Measurements from ENCODE around the gene ASIC1.
"Not testable (repeated sequence)": the region's sequence is repeated elsewhere in the genome, so short reads cannot be mapped to it uniquely, and the experiment has no call there.

The ASIC1 gene

GRCh38 chr12:50079771-50080170 lies 22.4 kb downstream of the ASIC1 start:
- Histone ChIP-seq H3K4me3 (ENCODE audit: low read depth in 1 of 2, low read length in 2 of 2) (no peak overlapping the region), H3K27ac (ENCODE audit: low read depth, low read length) (no peak overlapping the region), H3K4me1 (ENCODE audit: insufficient read depth, low read length) (no peaks in the 10 kb centered on the region), H3K36me3 (ENCODE audit: insufficient read depth, low read length) (no peaks in the 10 kb centered on the region), H3K9ac (ENCODE audit: low read length) (no peak overlapping the region), H3K27me3 (ENCODE audit: control insufficient read depth in 1 of 2, insufficient read depth in 2 of 2, low read length in 2 of 2) (no peaks in the 10 kb centered on the region), H3K9me3 (ENCODE audit: low read length) (no peaks in the 10 kb centered on the region)

GRCh38 chr12:50081096-50081808 lies 23.9 kb downstream of the ASIC1 start:
- no peak overlapping the region for H3K4me3 ChIP-seq (ENCODE audit: low read depth in 1 of 2, low read length in 2 of 2)
- no peak overlapping the region for H3K27ac ChIP-seq (ENCODE audit: low read depth, low read length)

GRCh38 chr12:50082644-50083043 lies 25.2 kb downstream of the ASIC1 start:
- no peak overlapping the region for H3K27ac ChIP-seq (ENCODE audit: low read depth, low read length)

More at GRCh38 chr12:50081096-50081808, 23.9 kb downstream of the ASIC1 start:
- H3K9me3 ChIP-seq (ENCODE audit: low read length), result no peaks in the 10 kb centered on the region
- H3K36me3 ChIP-seq (ENCODE audit: insufficient read depth, low read length), result no peaks in the 10 kb centered on the region
- H3K27me3 ChIP-seq (ENCODE audit: control insufficient read depth in 1 of 2, insufficient read depth in 2 of 2, low read length in 2 of 2), result no peaks in the 10 kb centered on the region
- H3K9ac ChIP-seq (ENCODE audit: low read length), result no peak overlapping the region
- H3K4me1 ChIP-seq (ENCODE audit: insufficient read depth, low read length), result no peaks in the 10 kb centered on the region

GRCh38 chr12:50083301-50083700 lies 25.9 kb downstream of the ASIC1 start:
- no peaks in the 10 kb centered on the region for H3K27me3 ChIP-seq (ENCODE audit: control insufficient read depth in 1 of 2, insufficient read depth in 2 of 2, low read length in 2 of 2)
- H3K4me1 ChIP-seq (ENCODE audit: insufficient read depth, low read length), result no peaks in the 10 kb centered on the region
- peaks cover 16% of the 10 kb centered on the region for H3K36me3 ChIP-seq (ENCODE audit: insufficient read depth, low read length)
- no peaks in the 10 kb centered on the region for H3K9me3 ChIP-seq (ENCODE audit: low read length)
- no peak overlapping the region for H3K9ac ChIP-seq (ENCODE audit: low read length)
- no peak overlapping the region for H3K27ac ChIP-seq (ENCODE audit: low read depth, low read length)
- no peak overlapping the region for H3K4me3 ChIP-seq (ENCODE audit: low read depth in 1 of 2, low read length in 2 of 2)

More at GRCh38 chr12:50082644-50083043, 25.2 kb downstream of the ASIC1 start:
- Histone ChIP-seq H3K9me3 (ENCODE audit: low read length) (no peaks in the 10 kb centered on the region), H3K27me3 (ENCODE audit: control insufficient read depth in 1 of 2, insufficient read depth in 2 of 2, low read length in 2 of 2) (no peaks in the 10 kb centered on the region), H3K9ac (ENCODE audit: low read length) (no peak overlapping the region), H3K4me3 (ENCODE audit: low read depth in 1 of 2, low read length in 2 of 2) (no peak overlapping the region), H3K36me3 (ENCODE audit: insufficient read depth, low read length) (peaks cover 12% of the 10 kb centered on the region), H3K4me1 (ENCODE audit: insufficient read depth, low read length) (no peaks in the 10 kb centered on the region)

GRCh38 chr12:50084409-50084774 lies 27.0 kb downstream of the ASIC1 start:
- H3K27me3 ChIP-seq (ENCODE audit: control insufficient read depth in 1 of 2, insufficient read depth in 2 of 2, low read length in 2 of 2); H3K9me3 ChIP-seq (ENCODE audit: low read length); H3K4me1 ChIP-seq (ENCODE audit: insufficient read depth, low read length): not testable (repeated sequence)
- peak overlapping the region; percentile 93 to 98 for H3K4me3 ChIP-seq (ENCODE audit: low read depth in 1 of 2, low read length in 2 of 2)
- peak overlapping the region; percentile 90 for H3K9ac ChIP-seq (ENCODE audit: low read length)
- H3K27ac ChIP-seq (ENCODE audit: low read depth, low read length), result peak overlapping the region; percentile 95
- peaks cover 27% of the 10 kb centered on the region for H3K36me3 ChIP-seq (ENCODE audit: insufficient read depth, low read length)

GRCh38 chr12:50084775-50085614 lies 27.6 kb downstream of the ASIC1 start, which contains the start of gene SMARCD1:
TSS of gene SMARCD1 (plus strand) at chr12:50085342. CDS start at chr12:50085370, 28 bp downstream.
- H3K27me3 ChIP-seq (ENCODE audit: control insufficient read depth in 1 of 2, insufficient read depth in 2 of 2, low read length in 2 of 2), result no peaks in the 10 kb centered on the region
- peaks cover 33% of the 10 kb centered on the region for H3K36me3 ChIP-seq (ENCODE audit: insufficient read depth, low read length)
- peak within 1 kb of the TSS; percentile 95 for H3K27ac ChIP-seq (ENCODE audit: low read depth, low read length)
- peak within 1 kb of the TSS; percentile 90 for H3K9ac ChIP-seq (ENCODE audit: low read length)
- no peaks in the 10 kb centered on the region for H3K9me3 ChIP-seq (ENCODE audit: low read length)
- peak within 1 kb of the TSS; percentile 93 to 98 for H3K4me3 ChIP-seq (ENCODE audit: low read depth in 1 of 2, low read length in 2 of 2)
- H3K4me1 ChIP-seq (ENCODE audit: insufficient read depth, low read length), result no peaks in the 10 kb centered on the region

GRCh38 chr12:50085615-50086072 lies 28.2 kb downstream of the ASIC1 start:
- H3K4me1 ChIP-seq (ENCODE audit: insufficient read depth, low read length), result no peaks in the 10 kb centered on the region
- H3K4me3 ChIP-seq (ENCODE audit: low read depth in 1 of 2, low read length in 2 of 2), result peak overlapping the region; percentile 70 to 93
- H3K9ac ChIP-seq (ENCODE audit: low read length), result peak overlapping the region; percentile 61
- peaks cover 39% of the 10 kb centered on the region for H3K36me3 ChIP-seq (ENCODE audit: insufficient read depth, low read length)
- H3K27me3 ChIP-seq (ENCODE audit: control insufficient read depth in 1 of 2, insufficient read depth in 2 of 2, low read length in 2 of 2), result no peaks in the 10 kb centered on the region
- no peaks in the 10 kb centered on the region for H3K9me3 ChIP-seq (ENCODE audit: low read length)
- peak overlapping the region; percentile 95 for H3K27ac ChIP-seq (ENCODE audit: low read depth, low read length)

- H3K4me3 ChIP-seq (ENCODE audit: low read depth in 1 of 2, low read length in 2 of 2), result peak overlapping the region in 1 of 2 donors; percentile 70
- peak overlapping the region; percentile 61 for H3K9ac ChIP-seq (ENCODE audit: low read length)
- no peaks in the 10 kb centered on the region for H3K9me3 ChIP-seq (ENCODE audit: low read length)
- peaks cover 42% of the 10 kb centered on the region for H3K36me3 ChIP-seq (ENCODE audit: insufficient read depth, low read length)
- H3K27me3 ChIP-seq (ENCODE audit: control insufficient read depth in 1 of 2, insufficient read depth in 2 of 2, low read length in 2 of 2), result no peaks in the 10 kb centered on the region
- no peaks in the 10 kb centered on the region for H3K4me1 ChIP-seq (ENCODE audit: insufficient read depth, low read length)
- H3K27ac ChIP-seq (ENCODE audit: low read depth, low read length), result peak overlapping the region; percentile 95
Observed at GRCh38 chr12:50086148-50086547, 28.8 kb downstream of the ASIC1 start.

GRCh38 chr12:50087151-50087550 lies 29.8 kb downstream of the ASIC1 start:
- Histone ChIP-seq H3K9me3 (ENCODE audit: low read length) (no peaks in the 10 kb centered on the region), H3K27me3 (ENCODE audit: control insufficient read depth in 1 of 2, insufficient read depth in 2 of 2, low read length in 2 of 2) (no peaks in the 10 kb centered on the region), H3K4me3 (ENCODE audit: low read depth in 1 of 2, low read length in 2 of 2) (no peak overlapping the region), H3K36me3 (ENCODE audit: insufficient read depth, low read length) (peaks cover 52% of the 10 kb centered on the region), H3K9ac (ENCODE audit: low read length) (no peak overlapping the region), H3K4me1 (ENCODE audit: insufficient read depth, low read length) (no peaks in the 10 kb centered on the region), H3K27ac (ENCODE audit: low read depth, low read length) (no peak overlapping the region)

GRCh38 chr12:50087995-50088394 lies 30.6 kb downstream of the ASIC1 start:
- peaks cover 58% of the 10 kb centered on the region for H3K36me3 ChIP-seq (ENCODE audit: insufficient read depth, low read length)
- no peak overlapping the region for H3K4me3 ChIP-seq (ENCODE audit: low read depth in 1 of 2, low read length in 2 of 2)
- no peak overlapping the region for H3K9ac ChIP-seq (ENCODE audit: low read length)
- no peaks in the 10 kb centered on the region for H3K27me3 ChIP-seq (ENCODE audit: control insufficient read depth in 1 of 2, insufficient read depth in 2 of 2, low read length in 2 of 2)
- H3K9me3 ChIP-seq (ENCODE audit: low read length), result no peaks in the 10 kb centered on the region
- H3K27ac ChIP-seq (ENCODE audit: low read depth, low read length), result no peak overlapping the region
- no peaks in the 10 kb centered on the region for H3K4me1 ChIP-seq (ENCODE audit: insufficient read depth, low read length)

- H3K9ac ChIP-seq (ENCODE audit: low read length), result no peak overlapping the region
- no peak overlapping the region for H3K27ac ChIP-seq (ENCODE audit: low read depth, low read length)
- no peaks in the 10 kb centered on the region for H3K27me3 ChIP-seq (ENCODE audit: control insufficient read depth in 1 of 2, insufficient read depth in 2 of 2, low read length in 2 of 2)
- H3K36me3 ChIP-seq (ENCODE audit: insufficient read depth, low read length), result peaks cover 66% of the 10 kb centered on the region
- no peaks in the 10 kb centered on the region for H3K4me1 ChIP-seq (ENCODE audit: insufficient read depth, low read length)
- no peak overlapping the region for H3K4me3 ChIP-seq (ENCODE audit: low read depth in 1 of 2, low read length in 2 of 2)
- no peaks in the 10 kb centered on the region for H3K9me3 ChIP-seq (ENCODE audit: low read length)
Observed at GRCh38 chr12:50088577-50089335, 31.4 kb downstream of the ASIC1 start.
